HCT116 (cell line): Measurements from ENCODE around the gene SET. TPM values are rescaled to one million over a fixed set of nuclear protein-coding genes. Genes with fewer than 3 reads are reported as not detected.

ENCODE experiments used
- ATAC-seq: fragments of 200-7000 bp; cut with Tn5 transposase; 2 replicates; pipeline ENCODE4 v1.9.1; 2020; ENCODE audit warnings: mild to moderate bottlenecking, moderate library complexity
- BruUV-seq: library from RNA; stranded (reverse); fragments of 400-500 nt; replicated peaks from 2 replicates; lab custom pipeline; 2021; lab: Mats Ljungman, UMichigan
- CTCF ChIA-PET: fragments of 300-600 bp; sonication (Branson Sonifier 250); formaldehyde crosslinking; loops from one replicate; lab custom pipeline; 2021; ENCODE audit warnings: antibody characterized with exemption; lab: Charles Lee
- POLR2A ChIA-PET: fragments of 300-600, 350-600 bp; sonication (Branson Sonifier 250); formaldehyde crosslinking; loops from one replicate; lab custom pipeline; 2021; ENCODE audit warnings: antibody characterized with exemption; lab: Charles Lee
- RAD21 ChIA-PET, 2 experiments: fragments of 300-600 bp; sonication (Branson Sonifier 250); formaldehyde crosslinking; loops; one replicate each; lab custom pipeline; 2023; ENCODE audit warnings: low total read pairs in 2 of 2; ENCODE audit not compliant: uncharacterized antibody in 2 of 2, unreplicated experiment in 2 of 2, low non-redundant PET in 1 of 2; lab: Charles Lee
- DNase-seq: peaks from one replicate; pipeline ENCODE4 v3.0.0-alpha.2; 2010; ENCODE audit warnings: low read depth, low spot score
- H2AFZ ChIP-seq: fragments of 200-600 bp; shearing (Covaris generic), sonication (generic); 2 replicates; pipeline ENCODE4 v1.6.1; 2017; ENCODE audit warnings: low read depth, mixed run types, mixed read lengths, antibody characterized with exemption, low read length; ENCODE audit not compliant: poor library complexity, severe bottlenecking
- H3K27ac ChIP-seq: 2 replicates; pipeline ENCODE4 v1.5.1; 2012; ENCODE audit warnings: low read depth, low read length
- H3K27me3 ChIP-seq: fragments of 200-600 bp; sonication (generic); 2 replicates; pipeline ENCODE4 v1.6.1; 2016; ENCODE audit warnings: mixed run types, low read length, mixed read lengths; ENCODE audit not compliant: insufficient read depth
- H3K36me3 ChIP-seq, 2 experiments: fragments of 200-500 bp in 1 of 2; fragments of 200-600 bp in 1 of 2; sonication (Bioruptor generic) in 1 of 2; sonication (generic) in 1 of 2; 2 replicates each; pipeline versions ENCODE4 v1.5.1 to v1.6.1; 2014 to 2016; ENCODE audit warnings: low read length in 2 of 2, inconsistent platforms in 1 of 2, mixed read lengths in 1 of 2, mixed run types in 1 of 2; ENCODE audit not compliant: insufficient read depth in 2 of 2, control insufficient read depth in 1 of 2
- H3K4me1 ChIP-seq, 2 experiments: fragments of 200-600 bp in 1 of 2; sonication (generic) in 1 of 2; 2 replicates each; pipeline versions ENCODE4 v1.5.1 to v1.6.1; 2012 to 2017; ENCODE audit warnings: low read length in 2 of 2, inconsistent platforms in 1 of 2, mild to moderate bottlenecking in 1 of 2, mixed read lengths in 1 of 2, mixed run types in 1 of 2, moderate library complexity in 1 of 2; ENCODE audit not compliant: insufficient read depth in 2 of 2, control insufficient read depth in 1 of 2
- H3K4me2 ChIP-seq: fragments of 200-600 bp; sonication (generic); 2 replicates; pipeline ENCODE4 v1.6.1; 2017; ENCODE audit warnings: mixed run types, low read length, mixed read lengths
- H3K4me3 ChIP-seq, 2 experiments: fragments of 200-600 bp in 1 of 2; sonication (generic) in 1 of 2; replicated peaks in 1 of 2; 2 replicates each; pipeline ENCODE4 v1.5.1; 2011 to 2016; ENCODE audit warnings: low read length in 2 of 2, control low read depth in 1 of 2, low read depth in 1 of 2, mild to moderate bottlenecking in 1 of 2, mixed read lengths in 1 of 2, mixed run types in 1 of 2
- H3K79me2 ChIP-seq: fragments of 200-600 bp; sonication (generic); 2 replicates; pipeline ENCODE4 v1.6.1; 2017; ENCODE audit warnings: mild to moderate bottlenecking, mixed run types, low read length, moderate library complexity, mixed read lengths; ENCODE audit not compliant: insufficient read depth
- H3K9ac ChIP-seq: fragments of 200-600 bp; sonication (generic); 2 replicates; pipeline ENCODE4 v1.6.1; 2016; ENCODE audit warnings: low read length, mixed read lengths
- H3K9me2 ChIP-seq: fragments of 200-600 bp; sonication (generic), shearing (Covaris generic); 2 replicates; pipeline ENCODE4 v1.6.1; 2017; ENCODE audit warnings: mixed run types, mild to moderate bottlenecking, moderate library complexity; ENCODE audit not compliant: insufficient read depth
- H3K9me3 ChIP-seq, 2 experiments: fragments of 200-500 bp in 1 of 2; fragments of 200-600 bp in 1 of 2; sonication (Bioruptor generic) in 1 of 2; sonication (generic) in 1 of 2; 2 replicates each; pipeline ENCODE4 v1.6.1; 2014 to 2017; ENCODE audit warnings: low read length in 2 of 2, mixed read lengths in 2 of 2, inconsistent platforms in 1 of 2, low read depth in 1 of 2, mild to moderate bottlenecking in 1 of 2, mixed run types in 1 of 2, moderate library complexity in 1 of 2; ENCODE audit not compliant: control insufficient read depth in 1 of 2, insufficient read depth in 1 of 2
- H4K20me1 ChIP-seq: fragments of 200-600 bp; sonication (generic), shearing (Covaris generic); 2 replicates; pipeline ENCODE4 v1.6.1; 2017; ENCODE audit warnings: mixed run types, mild to moderate bottlenecking, moderate library complexity; ENCODE audit not compliant: insufficient read depth
- EGR1 ChIP-seq: IDR thresholded peaks from 2 replicates; pipeline ENCODE4 v1.6.1; 2012; ENCODE audit warnings: low read depth
- EZH2phosphoT487 ChIP-seq: fragments of 200-600 bp; IDR thresholded peaks from 2 replicates; pipeline ENCODE4 v1.6.1; 2018; ENCODE audit warnings: antibody characterized with exemption, borderline replicate concordance
- POLR2A ChIP-seq: IDR thresholded peaks from 2 replicates; pipeline ENCODE4 v1.7.0; 2011; ENCODE audit warnings: borderline replicate concordance; ENCODE audit not compliant: insufficient read depth, insufficient read length; ENCODE audit errors: extremely low read depth
- POLR2AphosphoS5 ChIP-seq: IDR thresholded peaks from 2 replicates; pipeline ENCODE4 v1.6.1; 2011; ENCODE audit warnings: mild to moderate bottlenecking, low read depth, low read length, moderate library complexity
- SP1 ChIP-seq: IDR thresholded peaks from 2 replicates; pipeline ENCODE4 v1.6.1; 2012; ENCODE audit warnings: low read depth
- TCF7L2 ChIP-seq: IDR thresholded peaks from 2 replicates; pipeline ENCODE4 v1.7.0; 2011; ENCODE audit warnings: borderline replicate concordance, inconsistent platforms; ENCODE audit not compliant: insufficient read depth, insufficient read length; ENCODE audit errors: extremely low read depth
- YY1 ChIP-seq: IDR thresholded peaks from 2 replicates; pipeline ENCODE4 v1.6.1; 2011; ENCODE audit warnings: low read length, low read depth, moderate library complexity, mild to moderate bottlenecking; ENCODE audit not compliant: insufficient replicate concordance; ENCODE audit errors: extremely low read depth
- ZNF274 ChIP-seq: fragments of 200-500 bp; sonication (Bioruptor generic); IDR thresholded peaks from 2 replicates; pipeline ENCODE4 v1.6.1; 2014; ENCODE audit warnings: mild to moderate bottlenecking, low read depth, low read length, inconsistent platforms
- intact Hi-C: fragments of 100-400 bp; cut with micrococcal nuclease; formaldehyde crosslinking; loops from 2 replicates; pipeline ENCODE4 v1.10.0; 2022
- total RNA-seq: library from RNA; stranded (reverse); gene quantifications from one replicate; pipeline ENCODE4 v1.2.1, GENCODE V29; 2021; ENCODE audit not compliant: unreplicated experiment
- TF ChIP-seq, protein P1 (sequence below): IDR thresholded peaks from 2 replicates; pipeline ENCODE4 v1.6.1; 2012; ENCODE audit warnings: low read depth
- TF ChIP-seq, protein P2 (sequence below): IDR thresholded peaks from 2 replicates; pipeline ENCODE4 v1.6.1; 2011; ENCODE audit warnings: mild to moderate bottlenecking, low read length, moderate library complexity; ENCODE audit not compliant: insufficient replicate concordance; ENCODE audit errors: extremely low read depth
- TF ChIP-seq, protein P3 (sequence below): IDR thresholded peaks from 2 replicates; pipeline ENCODE4 v1.6.1; 2012

Gene SET
- total RNA-seq, 1 experiment from 2014 or later: 595 TPM

DNA sequence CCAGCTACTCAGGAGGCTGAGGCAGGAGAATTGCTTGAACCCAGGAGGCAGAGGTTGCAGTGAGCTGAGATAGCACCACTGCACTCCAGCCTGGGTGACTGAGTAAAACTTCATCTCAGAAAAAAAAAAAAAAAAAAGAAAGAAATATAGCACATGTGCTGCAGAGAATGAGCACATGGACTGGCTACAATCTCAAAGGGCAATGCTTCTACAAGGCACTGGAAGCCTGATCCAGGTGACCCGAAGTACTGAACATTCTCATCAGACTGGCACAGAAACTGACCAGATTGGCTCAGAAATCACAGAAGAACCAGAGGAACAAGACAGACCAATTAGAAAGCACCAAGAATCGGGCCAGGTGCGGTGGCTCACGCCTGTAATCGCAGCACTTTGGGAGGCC, 37.2 kb upstream of the SET start (continued):
- TF ChIP-seq, protein P1, sequence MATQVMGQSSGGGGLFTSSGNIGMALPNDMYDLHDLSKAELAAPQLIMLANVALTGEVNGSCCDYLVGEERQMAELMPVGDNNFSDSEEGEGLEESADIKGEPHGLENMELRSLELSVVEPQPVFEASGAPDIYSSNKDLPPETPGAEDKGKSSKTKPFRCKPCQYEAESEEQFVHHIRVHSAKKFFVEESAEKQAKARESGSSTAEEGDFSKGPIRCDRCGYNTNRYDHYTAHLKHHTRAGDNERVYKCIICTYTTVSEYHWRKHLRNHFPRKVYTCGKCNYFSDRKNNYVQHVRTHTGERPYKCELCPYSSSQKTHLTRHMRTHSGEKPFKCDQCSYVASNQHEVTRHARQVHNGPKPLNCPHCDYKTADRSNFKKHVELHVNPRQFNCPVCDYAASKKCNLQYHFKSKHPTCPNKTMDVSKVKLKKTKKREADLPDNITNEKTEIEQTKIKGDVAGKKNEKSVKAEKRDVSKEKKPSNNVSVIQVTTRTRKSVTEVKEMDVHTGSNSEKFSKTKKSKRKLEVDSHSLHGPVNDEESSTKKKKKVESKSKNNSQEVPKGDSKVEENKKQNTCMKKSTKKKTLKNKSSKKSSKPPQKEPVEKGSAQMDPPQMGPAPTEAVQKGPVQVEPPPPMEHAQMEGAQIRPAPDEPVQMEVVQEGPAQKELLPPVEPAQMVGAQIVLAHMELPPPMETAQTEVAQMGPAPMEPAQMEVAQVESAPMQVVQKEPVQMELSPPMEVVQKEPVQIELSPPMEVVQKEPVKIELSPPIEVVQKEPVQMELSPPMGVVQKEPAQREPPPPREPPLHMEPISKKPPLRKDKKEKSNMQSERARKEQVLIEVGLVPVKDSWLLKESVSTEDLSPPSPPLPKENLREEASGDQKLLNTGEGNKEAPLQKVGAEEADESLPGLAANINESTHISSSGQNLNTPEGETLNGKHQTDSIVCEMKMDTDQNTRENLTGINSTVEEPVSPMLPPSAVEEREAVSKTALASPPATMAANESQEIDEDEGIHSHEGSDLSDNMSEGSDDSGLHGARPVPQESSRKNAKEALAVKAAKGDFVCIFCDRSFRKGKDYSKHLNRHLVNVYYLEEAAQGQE: no peak
- TF ChIP-seq, all 23 proteins: peak for 0

DNA sequence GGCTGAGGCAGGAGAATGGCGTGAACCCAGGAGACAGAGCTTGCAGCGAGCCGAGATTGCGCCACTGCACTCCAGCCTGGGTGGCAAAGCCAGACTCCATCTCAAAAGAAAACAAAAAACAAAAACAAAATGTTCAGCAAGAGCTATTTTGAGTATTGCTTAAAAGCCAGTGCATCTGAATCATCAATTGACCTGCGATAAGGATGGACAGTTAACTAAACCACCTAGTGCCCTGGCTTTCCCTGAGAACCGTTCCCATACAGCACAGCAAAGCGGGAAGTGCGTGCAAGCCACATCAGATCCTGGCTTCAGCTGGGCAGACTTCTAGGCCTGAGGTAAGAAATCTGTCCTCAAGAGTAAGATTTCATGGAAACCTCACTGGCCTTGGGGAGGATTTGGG, 35.1 kb upstream of the SET start:
- intact Hi-C loops: no loop called here
- ATAC-seq: no peak

DNA sequence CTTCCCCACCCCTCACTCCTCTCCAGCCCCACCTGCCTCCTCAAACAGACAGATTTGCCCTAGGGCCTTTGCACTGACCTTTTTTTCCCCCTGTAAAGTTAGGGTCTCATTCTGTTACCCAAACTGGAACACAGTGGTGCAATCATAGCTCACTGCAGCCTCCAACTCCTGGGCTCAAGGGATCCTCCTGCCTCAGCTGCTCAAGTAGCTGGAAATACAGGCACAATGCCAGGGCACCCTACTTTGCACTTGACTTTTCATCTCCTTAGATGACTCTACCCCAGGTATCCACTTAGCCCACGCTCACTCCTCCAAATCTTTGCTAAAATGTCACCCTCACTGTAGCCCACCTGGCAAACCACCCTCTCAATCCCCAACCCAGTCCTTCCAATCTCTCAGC, 34.5 kb upstream of the SET start:
- BruUV-seq: no TSS peak
- ChIA-PET CTCF (interaction anchor here (1.0 to 2.5 kb wide), 3 partner anchors 8 to 35 kb away, joined by 4 to 8 read pairs (median 4); no protein-coding TSS in a partner anchor), POLR2A (interaction anchor here (1.7 to 1.8 kb wide), 2 partner anchors 16 to 19 kb away, joined by 5 to 7 read pairs; no protein-coding TSS in a partner anchor)
- TF ChIP-seq POLR2A: no peak
- TF ChIP-seq, protein P2, sequence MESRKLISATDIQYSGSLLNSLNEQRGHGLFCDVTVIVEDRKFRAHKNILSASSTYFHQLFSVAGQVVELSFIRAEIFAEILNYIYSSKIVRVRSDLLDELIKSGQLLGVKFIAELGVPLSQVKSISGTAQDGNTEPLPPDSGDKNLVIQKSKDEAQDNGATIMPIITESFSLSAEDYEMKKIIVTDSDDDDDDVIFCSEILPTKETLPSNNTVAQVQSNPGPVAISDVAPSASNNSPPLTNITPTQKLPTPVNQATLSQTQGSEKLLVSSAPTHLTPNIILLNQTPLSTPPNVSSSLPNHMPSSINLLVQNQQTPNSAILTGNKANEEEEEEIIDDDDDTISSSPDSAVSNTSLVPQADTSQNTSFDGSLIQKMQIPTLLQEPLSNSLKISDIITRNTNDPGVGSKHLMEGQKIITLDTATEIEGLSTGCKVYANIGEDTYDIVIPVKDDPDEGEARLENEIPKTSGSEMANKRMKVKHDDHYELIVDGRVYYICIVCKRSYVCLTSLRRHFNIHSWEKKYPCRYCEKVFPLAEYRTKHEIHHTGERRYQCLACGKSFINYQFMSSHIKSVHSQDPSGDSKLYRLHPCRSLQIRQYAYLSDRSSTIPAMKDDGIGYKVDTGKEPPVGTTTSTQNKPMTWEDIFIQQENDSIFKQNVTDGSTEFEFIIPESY: no peak
- TF ChIP-seq SP1: no peak
- TF ChIP-seq, protein P3, sequence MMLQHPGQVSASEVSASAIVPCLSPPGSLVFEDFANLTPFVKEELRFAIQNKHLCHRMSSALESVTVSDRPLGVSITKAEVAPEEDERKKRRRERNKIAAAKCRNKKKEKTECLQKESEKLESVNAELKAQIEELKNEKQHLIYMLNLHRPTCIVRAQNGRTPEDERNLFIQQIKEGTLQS: no peak
- no peak for TF ChIP-seq TCF7L2
- no peak for TF ChIP-seq EZH2phosphoT487
- no peak for TF ChIP-seq ZNF274
- TF ChIP-seq EGR1: no peak
- no peak for TF ChIP-seq POLR2AphosphoS5
- TF ChIP-seq YY1: no peak

More for the DNA sequence above, 35.1 kb upstream of the SET start:
- peaks cover 6 to 31% of the 10 kb centered on the region in 2 experiments for H3K4me1 ChIP-seq
- no peaks in the 10 kb centered on the region for H3K9me3 ChIP-seq
- H3K4me2 ChIP-seq: no peak overlapping the region
- no TSS peak for BruUV-seq
- ChIA-PET RAD21 (no interaction called here), CTCF (interaction anchor here (1.0 to 2.5 kb wide), 2 partner anchors 18 to 36 kb away, joined by 4 to 8 read pairs; no protein-coding TSS in a partner anchor), POLR2A (interaction anchor here (1.7 kb wide), 1 partner anchor 18 kb away, joined by 5 read pairs; no protein-coding TSS in a partner anchor)
- TF ChIP-seq POLR2AphosphoS5 (0 out of 2 replicates have a peak, but pooled peaks have one; percentile 15), SP1 (no peak)
- no peak overlapping the region for H3K4me3 ChIP-seq
- H3K27me3 ChIP-seq: no peaks in the 10 kb centered on the region
- H3K9ac ChIP-seq: no peak overlapping the region
- H4K20me1 ChIP-seq: no peaks in the 10 kb centered on the region
- peaks cover 44% of the 10 kb centered on the region for H3K79me2 ChIP-seq
- H3K9me2 ChIP-seq: no peaks in the 10 kb centered on the region
- H2AFZ ChIP-seq: no peak overlapping the region
- no peaks in the 10 kb centered on the region; a peak in 1 of 4 replicates for H3K36me3 ChIP-seq
- DNase-seq: no peak
- no peak overlapping the region for H3K27ac ChIP-seq

More for the DNA sequence above, 34.5 kb upstream of the SET start:
- no peaks in the 10 kb centered on the region for H3K9me3 ChIP-seq
- peaks cover 6 to 32% of the 10 kb centered on the region in 2 experiments for H3K4me1 ChIP-seq
- no peaks in the 10 kb centered on the region; a peak in 1 of 4 replicates for H3K36me3 ChIP-seq
- H4K20me1 ChIP-seq: no peaks in the 10 kb centered on the region
- RAD21 ChIA-PET: no interaction called here
- H3K4me2 ChIP-seq: no peak overlapping the region
- H3K79me2 ChIP-seq: peaks cover 39% of the 10 kb centered on the region
- H3K27ac ChIP-seq: no peak overlapping the region
- ATAC-seq: no peak
- H3K9ac ChIP-seq: no peak overlapping the region
- no peak overlapping the region for H2AFZ ChIP-seq
- H3K4me3 ChIP-seq: no peak overlapping the region
- no peaks in the 10 kb centered on the region for H3K9me2 ChIP-seq
- intact Hi-C loops: no loop called here
- H3K27me3 ChIP-seq: no peaks in the 10 kb centered on the region
- no peak for DNase-seq
